Ascending aorta (tissue), 2 donors: Measurements from ENCODE around the gene SMCO4. TPM values are rescaled to one million over a fixed set of nuclear protein-coding genes. Genes with fewer than 3 reads are reported as not detected.
"Not testable (repeated sequence)": the region's sequence is repeated elsewhere in the genome, so short reads cannot be mapped to it uniquely, and the experiment has no call there.

Experiments used
- DNase-seq, 2 donors: peaks; one replicate each; pipeline ENCODE4 v3.0.0-alpha.2; 2019; ENCODE audit warnings: low spot score in 2 of 2
- H3K27ac ChIP-seq, 2 donors: fragments of 200-600 bp; sonication (generic); one replicate each; pipeline ENCODE4 v1.5.1; 2016 to 2017; ENCODE audit warnings: mild to moderate bottlenecking in 1 of 2
- H3K27me3 ChIP-seq: fragments of 200-600 bp; sonication (generic); one replicate; pipeline ENCODE4 v1.5.1; 2017
- H3K36me3 ChIP-seq, 2 donors: fragments of 200-600 bp; sonication (generic); one replicate each; pipeline ENCODE4 v1.5.1; 2016
- H3K4me1 ChIP-seq, 2 donors: fragments of 200-600 bp; sonication (generic); one replicate each; pipeline ENCODE4 v1.5.1; 2016 to 2017; ENCODE audit warnings: mild to moderate bottlenecking in 1 of 2
- H3K4me3 ChIP-seq, 2 donors: fragments of 200-600 bp; sonication (generic); one replicate each; pipeline ENCODE4 v1.5.1; 2016 to 2017; ENCODE audit warnings: mild to moderate bottlenecking in 1 of 2
- H3K9me3 ChIP-seq, 2 donors: fragments of 200-600 bp; sonication (generic); one replicate each; pipeline ENCODE4 v1.5.1; 2016
- CTCF ChIP-seq, 3 experiments: fragments of 200-600 bp in 2 of 3; fragments of 450-650 bp in 1 of 3; sonication (generic) in 2 of 3; IDR thresholded peaks; one replicate each; pipeline ENCODE4 v1.5.1; 2016 to 2019; ENCODE audit warnings: antibody characterized with exemption in 3 of 3, mild to moderate bottlenecking in 1 of 3, moderate library complexity in 1 of 3
- intact Hi-C: fragments of 100-400 bp; cut with DNase I; formaldehyde crosslinking; loops from one replicate; pipeline ENCODE4 v1.15.1; 2023
- total RNA-seq: library from RNA; depleted of rRNA; stranded (reverse); fragments of >200 nt; gene quantifications from one replicate; pipeline ENCODE4 v1.1.0, GENCODE V29; 2016

The SMCO4 gene
- total RNA-seq, 1 donor from 2014 or later: 89.2 TPM

- no peaks in the 10 kb centered on the region for H3K27me3 ChIP-seq
- H3K4me1 ChIP-seq: no peaks in the 10 kb centered on the region
- DNase-seq: no peak
- intact Hi-C loops: no loop called here
- no peak overlapping the region for H3K27ac ChIP-seq
- no peak overlapping the region for H3K4me3 ChIP-seq
- no peaks in the 10 kb centered on the region for H3K9me3 ChIP-seq
- peaks cover 7 to 17% of the 10 kb centered on the region in 2 donors for H3K36me3 ChIP-seq
- TF ChIP-seq CTCF (IDR thresholded peaks at IDR 0.05): no peak
Measured at GRCh38 chr11:93476796-93477195, 66.4 kb downstream of the SMCO4 start.

- peaks cover 7 to 16% of the 10 kb centered on the region in 2 donors for H3K36me3 ChIP-seq
- DNase-seq: no peak
- no peaks in the 10 kb centered on the region for H3K4me1 ChIP-seq
- H3K27me3 ChIP-seq: no peaks in the 10 kb centered on the region
- no peak overlapping the region for H3K4me3 ChIP-seq
- H3K27ac ChIP-seq: no peak overlapping the region
- H3K9me3 ChIP-seq: no peaks in the 10 kb centered on the region
- no peak for TF ChIP-seq CTCF (IDR thresholded peaks at IDR 0.05)
- intact Hi-C loops: no loop called here
Measured at GRCh38 chr11:93474123-93474522, 69.1 kb downstream of the SMCO4 start.

GRCh38 chr11:93468290-93468689 is 74.9 kb downstream of the SMCO4 start:
- H3K36me3 ChIP-seq: no peaks in the 10 kb centered on the region
- intact Hi-C loops: no loop called here

GRCh38 chr11:93467054-93467453 is 76.1 kb downstream of the SMCO4 start:
- no peaks in the 10 kb centered on the region for H3K36me3 ChIP-seq
- H3K4me1 ChIP-seq: no peaks in the 10 kb centered on the region
- H3K27me3 ChIP-seq: no peaks in the 10 kb centered on the region
- intact Hi-C loops: no loop called here
- TF ChIP-seq CTCF (IDR thresholded peaks at IDR 0.05): no peak
- no peak for DNase-seq
- no peaks in the 10 kb centered on the region for H3K9me3 ChIP-seq
- no peak overlapping the region for H3K27ac ChIP-seq
- H3K4me3 ChIP-seq: no peak overlapping the region

More at GRCh38 chr11:93468290-93468689, 74.9 kb downstream of the SMCO4 start:
- H3K27me3 ChIP-seq: no peaks in the 10 kb centered on the region
- H3K4me3 ChIP-seq: no peak overlapping the region
- DNase-seq: no peak
- no peaks in the 10 kb centered on the region for H3K4me1 ChIP-seq
- H3K27ac ChIP-seq: no peak overlapping the region
- no peak for TF ChIP-seq CTCF (IDR thresholded peaks at IDR 0.05)
- H3K9me3 ChIP-seq: no peaks in the 10 kb centered on the region

GRCh38 chr11:93464927-93465540 is 78.2 kb downstream of the SMCO4 start:
- no peak overlapping the region for H3K27ac ChIP-seq
- H3K4me1 ChIP-seq: no peaks in the 10 kb centered on the region
- intact Hi-C loops: no loop called here
- H3K36me3 ChIP-seq: no peaks in the 10 kb centered on the region
- no peaks in the 10 kb centered on the region for H3K9me3 ChIP-seq
- DNase-seq: no peak
- H3K4me3 ChIP-seq: no peak overlapping the region
- no peaks in the 10 kb centered on the region for H3K27me3 ChIP-seq
- no peak for TF ChIP-seq CTCF (IDR thresholded peaks at IDR 0.05)

GRCh38 chr11:93463666-93464065 is 79.5 kb downstream of the SMCO4 start:
- H3K9me3 ChIP-seq, H3K36me3 ChIP-seq, DNase-seq, intact Hi-C loops, H3K27me3 ChIP-seq, H3K27ac ChIP-seq, H3K4me3 ChIP-seq, H3K4me1 ChIP-seq: not testable (repeated sequence)
